Right lobe of liver (tissue), 4 donors: ENCODE measurements around the gene WDR53.

ENCODE experiments used
- CTCF ChIP-seq, 4 donors: fragments of 200-600 bp in 3 of 4; fragments of 450-650 bp in 1 of 4; IDR thresholded peaks; one replicate each; pipeline versions ENCODE4 v1.5.1 to v1.8.0; 2016 to 2022; ENCODE audit warnings: antibody characterized with exemption in 4 of 4, mild to moderate bottlenecking in 2 of 4
- POLR2A ChIP-seq: fragments of 450-650 bp; IDR thresholded peaks from one replicate; pipeline ENCODE4 v1.6.1; 2017; ENCODE audit warnings: antibody characterized with exemption, mild to moderate bottlenecking
- donor health status: DM: no; HTN: no; CAD: no.
- donor health status: DM: no; HTN: no; CAD: no.
- donor health status: DM: no; HTN: yes; CAD: no.

GRCh38 chr3:196600359-196600758, 32.0 kb upstream of the WDR53 start:
- TF ChIP-seq CTCF (IDR thresholded peaks at IDR 0.05) (no peak), POLR2A (no peak)
